ENCODE results near the gene ADGRE1.

ADGRE1 gene

DNA sequence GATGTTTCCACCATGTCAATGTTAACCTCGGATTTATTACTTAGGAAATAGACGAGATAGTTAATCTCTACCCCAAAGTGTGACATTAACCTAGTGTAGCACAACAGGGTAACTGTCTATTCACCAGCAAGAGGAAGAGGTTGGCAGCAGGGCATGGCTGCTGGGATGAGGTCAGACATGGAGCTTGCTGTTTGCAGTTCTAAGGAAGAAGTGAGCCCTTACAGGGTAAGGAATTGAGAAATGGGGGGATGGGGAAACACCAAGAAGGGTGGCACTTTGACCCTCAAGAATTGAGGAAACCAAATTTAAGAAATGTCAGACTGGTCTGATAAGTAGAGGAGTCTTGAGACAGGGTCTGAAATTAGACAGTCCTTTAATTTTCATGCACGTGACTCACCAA is 71.4 kb downstream of the ADGRE1 start:
- DNase-seq: no peak

DNA sequence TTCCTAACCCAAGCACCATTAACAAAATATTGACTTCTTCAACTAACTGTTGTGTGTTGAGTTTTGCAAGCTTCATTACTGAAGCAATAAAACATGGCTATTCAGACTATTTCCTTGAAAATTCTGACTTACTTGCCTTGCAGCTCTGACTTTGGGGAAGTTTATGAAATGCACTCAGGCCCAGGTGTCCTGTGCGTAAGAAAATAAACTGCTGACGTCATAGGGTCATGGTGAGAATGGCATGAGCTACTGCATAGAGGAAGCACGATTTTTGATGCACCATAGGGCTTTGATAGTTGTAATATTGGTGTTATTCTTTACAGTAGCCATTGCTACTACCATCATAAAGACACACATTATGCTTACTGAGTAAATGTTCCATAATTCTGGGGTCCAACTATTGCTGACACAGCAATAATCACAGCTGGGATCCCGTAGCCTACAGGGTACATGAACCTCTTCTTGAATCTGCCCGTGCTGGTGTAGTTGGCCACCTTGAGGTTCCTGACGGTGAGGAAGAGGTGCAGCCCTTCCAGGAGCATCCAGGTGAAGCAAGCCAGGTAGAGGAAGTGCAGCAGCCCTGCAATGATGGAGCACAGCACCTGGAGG is 76.0 kb downstream of the ADGRE1 start:
- no peak for DNase-seq

DNA sequence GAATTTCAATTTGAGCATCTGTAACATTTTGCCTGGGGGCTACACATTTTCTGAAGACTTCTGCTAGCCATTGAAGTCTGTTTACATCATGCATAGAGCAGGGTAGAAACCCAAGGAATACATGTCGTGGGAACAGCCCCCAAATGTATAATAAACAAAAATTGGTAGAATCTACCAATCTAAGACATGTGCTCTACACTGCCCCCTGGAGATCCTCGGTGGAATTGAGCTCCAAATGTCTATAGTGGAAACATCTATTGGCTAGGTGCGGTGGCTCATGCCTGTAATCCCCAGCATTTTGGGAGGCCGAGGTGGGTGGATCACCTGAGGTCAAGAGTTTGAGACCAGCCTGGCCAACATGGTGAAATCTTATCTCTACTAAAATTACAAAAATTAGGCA is 76.6 kb downstream of the ADGRE1 start:
- DNase-seq: no peak

DNA sequence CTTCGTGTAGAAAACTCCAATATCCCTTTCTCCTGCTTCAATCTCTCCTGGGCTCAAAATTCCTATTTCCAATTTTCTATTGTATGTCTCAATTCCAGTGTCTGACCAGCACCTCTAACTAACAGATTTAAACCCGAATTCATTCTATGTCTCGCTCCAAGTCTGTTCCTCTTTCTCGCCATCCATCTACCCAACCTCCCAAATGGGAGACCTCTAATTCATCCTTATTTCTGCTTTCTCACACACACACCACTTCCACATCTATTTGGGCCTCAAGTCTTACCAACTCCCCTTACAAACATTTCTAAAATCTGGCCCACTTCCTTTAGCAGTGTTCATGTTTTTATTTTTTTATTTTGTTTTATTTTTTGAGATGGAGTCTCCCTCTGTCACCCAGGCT is 80.6 kb downstream of the ADGRE1 start:
- DNase-seq: no peak

DNA sequence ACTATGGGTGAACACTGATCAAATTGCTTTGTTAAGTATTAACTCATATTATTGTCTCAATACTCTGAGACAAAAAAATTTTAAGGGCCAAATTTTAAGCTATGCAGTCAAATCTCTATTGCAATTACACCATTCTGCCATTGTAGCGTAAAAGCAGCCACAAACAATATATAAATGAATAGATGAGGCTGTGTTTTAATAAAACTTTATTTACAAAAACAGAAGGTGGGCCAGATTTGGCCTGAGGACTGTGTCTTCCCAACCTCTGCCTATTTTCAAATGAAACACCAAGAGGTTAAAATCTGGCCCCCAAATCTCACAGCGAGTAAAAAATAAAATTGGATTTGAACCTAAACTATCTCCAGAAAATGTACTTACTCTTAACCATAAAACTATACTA is 82.1 kb downstream of the ADGRE1 start:
- no peak for DNase-seq

DNA sequence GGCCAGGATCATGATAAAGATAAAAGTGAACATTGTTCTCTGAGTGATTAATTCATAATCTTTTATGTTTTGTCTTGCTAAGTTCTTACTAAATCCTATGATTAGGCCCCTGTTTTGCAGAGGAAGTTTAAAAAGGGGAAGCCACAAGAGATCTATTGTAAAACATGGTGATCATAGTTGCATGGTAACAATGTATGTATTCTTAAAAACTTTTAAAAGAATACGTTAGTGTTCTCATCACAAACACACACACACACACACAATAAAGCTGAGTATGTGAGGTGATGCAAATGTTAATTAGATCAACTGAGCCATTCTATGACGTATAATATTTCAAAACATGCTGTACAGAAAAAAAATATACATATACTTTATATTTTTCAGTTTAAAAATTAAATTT is 82.6 kb downstream of the ADGRE1 start:
- DNase-seq: no peak

DNA sequence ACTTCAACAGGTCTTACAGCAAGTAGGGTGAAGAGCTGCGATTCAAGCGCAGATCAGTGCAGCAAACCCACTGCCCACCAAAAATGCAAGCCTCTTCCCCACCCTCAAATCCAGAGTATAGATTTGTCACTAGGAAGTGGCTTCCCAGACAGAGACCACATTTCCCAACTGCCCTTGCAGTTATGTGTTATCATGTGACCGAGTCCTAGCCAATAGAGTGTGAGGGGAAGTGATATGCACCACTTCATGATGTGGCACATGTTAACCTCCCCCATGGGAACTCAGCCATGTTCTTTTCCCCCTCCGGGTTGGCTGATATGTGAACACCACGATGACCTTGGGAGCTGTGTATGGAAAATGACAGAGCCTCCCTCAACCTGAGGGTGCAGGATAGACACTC is 83.1 kb downstream of the ADGRE1 start:
- DNase-seq: peak in 1 of 2 experiments; percentile 12

DNA sequence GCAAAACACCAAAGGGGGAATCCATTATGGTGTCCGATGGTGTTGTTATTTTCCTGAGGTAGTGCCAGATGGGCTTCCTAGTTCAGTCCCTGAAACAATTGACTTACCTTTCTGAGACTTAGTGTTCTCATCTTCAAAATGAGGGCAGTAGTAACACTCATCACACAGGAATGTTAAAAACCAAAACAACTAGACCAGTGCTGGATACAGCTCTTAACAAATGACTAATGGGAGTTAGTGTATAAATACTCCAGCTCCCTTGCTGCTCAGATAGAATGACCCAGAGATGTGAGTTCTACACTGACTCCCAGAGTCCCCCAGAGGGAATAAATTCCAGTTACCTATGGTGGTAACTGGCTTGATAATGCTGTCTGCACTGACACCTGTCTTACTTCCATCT is 84.0 kb downstream of the ADGRE1 start:
- no peak for DNase-seq

DNA sequence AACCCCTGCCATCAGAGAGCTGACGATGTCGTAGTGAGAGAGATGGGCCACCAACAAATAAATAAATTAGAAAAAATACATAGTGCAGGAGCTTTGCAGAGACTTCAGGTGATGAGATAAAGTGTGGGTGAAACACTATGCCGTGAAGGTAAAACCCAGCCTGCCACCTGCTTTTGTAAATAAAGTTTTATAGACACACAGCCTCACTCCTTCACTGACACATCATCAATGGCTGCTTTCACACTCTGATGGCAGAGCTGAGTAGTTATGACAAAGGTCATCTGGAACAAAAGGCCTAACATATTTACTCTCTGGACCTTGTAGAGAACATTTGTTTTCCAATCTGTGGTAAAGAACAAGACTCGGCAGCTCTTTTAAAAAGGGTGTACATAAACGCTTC is 88.8 kb downstream of the ADGRE1 start:
- no peak for DNase-seq

DNA sequence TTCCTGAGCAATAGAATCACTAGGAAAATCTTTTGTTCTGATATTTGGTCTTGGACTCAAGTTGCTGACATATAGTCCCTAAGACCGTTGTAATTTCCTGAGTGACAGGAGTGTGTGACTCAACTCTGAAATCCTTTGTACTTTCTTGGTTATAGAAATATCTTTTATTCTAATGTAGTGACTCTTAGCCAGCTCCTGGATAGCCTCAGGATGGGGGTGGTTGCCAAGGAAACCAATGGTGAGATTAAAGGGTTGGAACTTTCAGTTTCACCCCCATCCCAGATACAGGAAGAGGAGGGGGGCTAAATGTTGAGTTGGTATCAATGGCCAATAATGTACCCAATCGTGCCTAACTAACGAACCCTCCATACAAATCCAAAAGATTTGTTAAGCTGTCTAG is 92.0 kb downstream of the ADGRE1 start:
- no peak for DNase-seq

DNA sequence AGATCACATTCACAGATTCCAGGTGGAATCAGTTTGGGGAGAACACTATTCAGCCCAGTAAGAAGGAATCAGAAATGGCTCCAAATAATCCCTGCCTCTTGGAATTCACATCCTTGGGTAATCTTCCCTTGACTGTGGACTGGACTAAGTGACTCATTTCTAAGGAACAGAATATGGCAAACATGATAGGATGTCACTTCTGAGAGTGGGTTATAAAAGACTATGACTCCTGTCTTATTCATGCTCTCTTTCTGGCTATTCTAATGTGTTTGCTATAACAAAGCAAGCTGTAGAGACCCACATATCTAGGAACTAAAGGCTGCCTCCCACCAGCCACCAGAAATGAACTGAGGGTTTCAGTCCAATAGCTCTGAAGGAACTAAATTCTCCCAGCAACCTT is 96.1 kb downstream of the ADGRE1 start:
- DNase-seq: no peak

DNA sequence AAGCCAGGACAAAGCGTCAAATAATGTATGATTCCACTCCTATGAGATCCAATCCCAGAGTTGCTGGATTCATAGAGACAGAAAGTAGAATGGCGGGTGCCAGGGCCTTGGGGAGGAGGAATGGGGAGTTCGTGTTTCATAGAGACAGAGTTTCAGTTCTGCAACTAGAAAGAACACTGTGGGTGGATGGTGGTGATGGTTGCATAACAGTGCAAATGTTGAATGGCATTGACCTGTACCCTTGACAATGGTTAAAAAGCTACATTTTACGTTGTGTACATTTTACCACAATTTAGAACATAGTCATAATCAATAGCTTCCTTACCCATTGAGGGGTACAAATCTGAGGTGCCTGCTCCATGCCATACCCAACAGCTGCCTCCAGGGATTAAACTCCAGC is 100.5 kb downstream of the ADGRE1 start:
- no peak for DNase-seq

DNA sequence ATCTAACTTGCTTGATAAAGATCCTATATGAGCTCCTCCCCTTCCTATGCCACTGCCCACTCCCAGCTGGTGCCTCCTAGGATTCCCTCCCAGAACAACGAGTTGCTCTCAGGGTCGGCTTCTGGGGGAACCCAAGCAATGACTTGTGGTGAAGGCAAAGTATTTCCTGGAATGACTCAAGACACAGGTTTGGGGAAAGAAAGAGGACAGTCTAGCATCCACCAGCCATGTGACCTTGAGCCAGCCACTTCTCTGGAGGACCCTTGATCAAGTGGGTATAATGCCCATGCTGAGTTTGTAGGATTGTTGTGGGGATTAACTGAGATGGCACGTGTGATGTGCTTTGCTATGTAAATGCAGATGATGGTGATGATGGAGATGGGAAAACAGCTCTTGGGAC is 100.9 kb downstream of the ADGRE1 start:
- no peak for DNase-seq

Measured in SHP77 (cell line).